Activated CD4-positive, alpha-beta T cell treated with anti-CD3 and anti-CD28 coated beads for 36 hours (primary cell): ENCODE results near the gene OCEL1. TPM values are rescaled to one million over a fixed set of nuclear protein-coding genes. Genes with fewer than 3 reads are reported as not detected.
A peak's percentile ranks its signal among the peaks of the same experiment; 100 is the strongest.
"Not testable (repeated sequence)": the region's sequence is repeated elsewhere in the genome, so short reads cannot be mapped to it uniquely, and the experiment has no call there.

Experiments used
- ATAC-seq: fragments of 200-7000 bp; cut with Tn5 transposase; one replicate; pipeline ENCODE4 v1.10.0; 2021; ENCODE audit warnings: mild to moderate bottlenecking, moderate library complexity
- CTCF ChIA-PET: fragments of 350-600 bp; sonication (Branson Sonifier 250); formaldehyde crosslinking; loops from one replicate; lab custom pipeline; 2021; ENCODE audit warnings: antibody characterized with exemption; lab: Charles Lee
- POLR2A ChIA-PET: fragments of 350-600 bp; sonication (Branson Sonifier 250); formaldehyde crosslinking; loops from one replicate; lab custom pipeline; 2021; ENCODE audit warnings: antibody characterized with exemption, inconsistent platforms; lab: Charles Lee
- DNase-seq: peaks from one replicate; pipeline ENCODE4 v3.0.0-alpha.2; 2020
- H3K27ac Mint-ChIP-seq: one replicate; pipeline ENCODE4 v1.8.0; 2021; ENCODE audit warnings: mixed read lengths
- H3K27me3 Mint-ChIP-seq: one replicate; pipeline ENCODE4 v1.8.0; 2021; ENCODE audit warnings: mixed read lengths
- H3K36me3 Mint-ChIP-seq: one replicate; pipeline ENCODE4 v1.8.0; 2021; ENCODE audit warnings: low read depth, mixed read lengths
- H3K4me1 Mint-ChIP-seq: one replicate; pipeline ENCODE4 v1.8.0; 2021; ENCODE audit warnings: mixed read lengths
- H3K4me3 Mint-ChIP-seq: one replicate; pipeline ENCODE4 v1.8.0; 2021; ENCODE audit warnings: mild to moderate bottlenecking, moderate library complexity, mixed read lengths
- H3K9me3 Mint-ChIP-seq: one replicate; pipeline ENCODE4 v1.8.0; 2021; ENCODE audit warnings: low read depth, mixed read lengths
- intact Hi-C, 2 experiments: fragments of 100-400 bp; cut with DNase I in 1 of 2; cut with micrococcal nuclease in 1 of 2; formaldehyde crosslinking; loops; one replicate each; pipeline versions ENCODE4 v1.14.2 to v1.15.1; 2022 to 2024; cut with DNase I, micrococcal nuclease
- total RNA-seq, 2 experiments: library from RNA; stranded (reverse); gene quantifications; one replicate each; pipeline ENCODE4 v1.2.3, GENCODE V29; 2021

The OCEL1 gene
- total RNA-seq, 2 experiments from 2014 or later, result 10.9 to 11.7 TPM

GRCh38 chr19:17266589-17266974 is 40.6 kb downstream of the OCEL1 start:
- no peaks in the 10 kb centered on the region for H3K9me3 Mint-ChIP-seq
- CTCF ChIA-PET, result interaction anchor here (0.6 to 2.3 kb wide), 16 partner anchors 11 to 897 kb away, joined by 3 to 18 read pairs (median 4); partner anchors contain the start of genes ANKLE1, DDA1, MRPL34 and USE1
- DNase-seq (no peak), ATAC-seq (no peak)
- no peaks in the 10 kb centered on the region for H3K27me3 Mint-ChIP-seq
- peak overlapping the region; percentile 94 for H3K4me3 Mint-ChIP-seq
- peak overlapping the region; percentile 85 for H3K27ac Mint-ChIP-seq
- POLR2A ChIA-PET, result interaction anchor here (0.5 to 1.8 kb wide), 8 partner anchors 15 to 192 kb away, joined by 3 to 6 read pairs (median 4); partner anchors contain the start of genes ANKLE1, DDA1 and HAUS8
- H3K4me1 Mint-ChIP-seq, result peaks cover 11% of the 10 kb centered on the region
- H3K36me3 Mint-ChIP-seq, result peaks cover 9% of the 10 kb centered on the region
- intact Hi-C loops, result loop anchor here in 1 of 2 experiments (5.0 to 10.0 kb wide), 3 partner anchors 372 to 1429 kb away; partner anchors contain the start of gene EPS15L1

GRCh38 chr19:17266975-17267788 is 41.2 kb downstream of the OCEL1 start, which contains the start of gene BABAM1:
TSS of gene BABAM1 (plus strand) at chr19:17267443. CDS start at chr19:17268807, 1,364 bp downstream.
- intact Hi-C loops, result loop anchor here (1.0 to 10.0 kb wide), 20 partner anchors 22 to 1430 kb away; partner anchors contain the start of genes HAUS8 (in 2 of the 2), MRPL34 (in 2 of the 2), MYO9B (in 2 of the 2) and OCEL1 (in 2 of the 2)
- H3K9me3 Mint-ChIP-seq, result no peaks in the 10 kb centered on the region
- ChIA-PET POLR2A (interaction anchor here (0.5 to 1.8 kb wide), 11 partner anchors 14 to 192 kb away, joined by 3 to 9 read pairs (median 4); partner anchors contain the start of genes ANKLE1, DDA1, HAUS8 and OCEL1), CTCF (interaction anchor here (0.6 to 2.3 kb wide), 21 partner anchors 11 to 897 kb away, joined by 3 to 18 read pairs (median 4); partner anchors contain the start of genes ANKLE1, DDA1, MRPL34 and USE1)
- peak within 1 kb of the TSS; percentile 85 for H3K27ac Mint-ChIP-seq
- peaks cover 11% of the 10 kb centered on the region for H3K4me1 Mint-ChIP-seq
- peaks cover 9% of the 10 kb centered on the region for H3K36me3 Mint-ChIP-seq
- ATAC-seq (peak; percentile 96), DNase-seq (peak; percentile 98)
- H3K27me3 Mint-ChIP-seq, result no peaks in the 10 kb centered on the region
- peak within 1 kb of the TSS; percentile 94 for H3K4me3 Mint-ChIP-seq

- POLR2A ChIA-PET, result interaction anchor here (0.5 to 0.7 kb wide), 2 partner anchors 63 to 113 kb away, joined by 3 to 8 read pairs; no protein-coding TSS in a partner anchor
- H3K36me3 Mint-ChIP-seq, result peaks cover 10% of the 10 kb centered on the region
- intact Hi-C loops, result loop anchor here in 1 of 2 experiments (1.0 to 10.0 kb wide), 4 partner anchors 14 to 1431 kb away; partner anchors contain the start of gene EPS15L1
- peak overlapping the region; percentile 94 for H3K4me3 Mint-ChIP-seq
- ATAC-seq (no peak), DNase-seq (no peak)
- CTCF ChIA-PET, result interaction anchor here (0.7 to 1.4 kb wide), 2 partner anchors 202 to 935 kb away, joined by 3 to 5 read pairs; partner anchors contain the start of gene RAB3A
- no peaks in the 10 kb centered on the region for H3K9me3 Mint-ChIP-seq
- no peak overlapping the region for H3K27ac Mint-ChIP-seq
- peaks cover 11% of the 10 kb centered on the region for H3K4me1 Mint-ChIP-seq
- no peaks in the 10 kb centered on the region for H3K27me3 Mint-ChIP-seq
These were observed 42.7 kb downstream of the OCEL1 start for GRCh38 chr19:17268754-17269153.

GRCh38 chr19:17274892-17275291 is 48.9 kb downstream of the OCEL1 start:
- H3K27ac Mint-ChIP-seq, intact Hi-C loops, H3K4me1 Mint-ChIP-seq, CTCF ChIA-PET, POLR2A ChIA-PET, DNase-seq, ATAC-seq, H3K9me3 Mint-ChIP-seq, H3K4me3 Mint-ChIP-seq, H3K27me3 Mint-ChIP-seq: not testable (repeated sequence)
- peaks cover 39% of the 10 kb centered on the region for H3K36me3 Mint-ChIP-seq

GRCh38 chr19:17275441-17276175 is 49.6 kb downstream of the OCEL1 start:
- ATAC-seq, result no peak
- Mint-ChIP-seq H3K4me1 (no peaks in the 10 kb centered on the region), H3K9me3 (no peaks in the 10 kb centered on the region), H3K27ac (no peak overlapping the region), H3K36me3 (peaks cover 37% of the 10 kb centered on the region), H3K27me3 (no peaks in the 10 kb centered on the region), H3K4me3 (no peak overlapping the region)
- CTCF ChIA-PET, result interaction anchor here (0.6 kb wide), 2 partner anchors 13 to 756 kb away, joined by 3 read pairs; no protein-coding TSS in a partner anchor
- intact Hi-C loops, result no loop called here
- POLR2A ChIA-PET, result no interaction called here
- DNase-seq, result no peak

Other genes with a start within 250 kb of the OCEL1 start
- under 1 TPM; 0.11 to 0.41 TPM for gene CPAMD8, start 199.4 kb upstream of the OCEL1 start, total RNA-seq
- gene HAUS8, start 150.8 kb upstream of the OCEL1 start, total RNA-seq, result 10 to 100 TPM; 32.6 to 41.7 TPM
- 10 to 100 TPM; 90.3 to 98.5 TPM for gene MYO9B, start 150.4 kb upstream of the OCEL1 start, total RNA-seq
- gene USE1, start 10.9 kb upstream of the OCEL1 start, total RNA-seq, result 10 to 100 TPM; 22.6 to 24.5 TPM
- 1 to 10 TPM; 7.4 to 7.9 TPM for gene NR2F6, start 19.7 kb downstream of the OCEL1 start, total RNA-seq
- gene USHBP1, start 38.5 kb downstream of the OCEL1 start, total RNA-seq, result under 1 TPM in 1 of 2 experiments, not detected in 1; 0.11 TPM
- gene BABAM1, start 41.2 kb downstream of the OCEL1 start, total RNA-seq, result 100 to 1,000 TPM; 109 to 132 TPM
- 1 to 10 TPM; 2.9 to 3.1 TPM for gene ANKLE1, start 55.7 kb downstream of the OCEL1 start, total RNA-seq
- 1 to 10 TPM; 6.1 to 8.0 TPM for gene ABHD8, start 77.2 kb downstream of the OCEL1 start, total RNA-seq
- gene MRPL34, start 79.6 kb downstream of the OCEL1 start, total RNA-seq, result 10 to 100 TPM; 72.0 to 88.6 TPM
- 10 to 100 TPM; 26.2 to 39.6 TPM for gene DDA1, start 83.3 kb downstream of the OCEL1 start, total RNA-seq
- 1 to 10 TPM; 4.2 to 4.8 TPM for gene ANO8, start 108.6 kb downstream of the OCEL1 start, total RNA-seq
- gene GTPBP3, start 111.3 kb downstream of the OCEL1 start, total RNA-seq, result 10 to 100 TPM; 37.3 to 39.8 TPM
- gene PLVAP, start 151.1 kb downstream of the OCEL1 start, total RNA-seq, result not detected
- gene CCDC194, start 168.0 kb downstream of the OCEL1 start, total RNA-seq, result 1 to 10 TPM in 1 of 2 experiments, under 1 TPM in 1; 0.97 to 1.6 TPM
- 10 to 100 TPM; 62.0 to 70.7 TPM for gene BST2, start 179.4 kb downstream of the OCEL1 start, total RNA-seq
- gene MVB12A, start 193.8 kb downstream of the OCEL1 start, total RNA-seq, result 10 to 100 TPM; 27.6 to 32.6 TPM
- gene TMEM221, start 222.4 kb downstream of the OCEL1 start, total RNA-seq, result not detected
- not detected for gene NXNL1, start 234.7 kb downstream of the OCEL1 start, total RNA-seq
- gene SLC27A1, start 244.3 kb downstream of the OCEL1 start, total RNA-seq, result 1 to 10 TPM; 2.2 to 2.7 TPM